Esophagus muscularis mucosa (tissue), 3 donors: ENCODE results near the gene NFIB.

Experiments used
- POLR2A ChIP-seq: fragments of 450-650 bp; IDR thresholded peaks from one replicate; pipeline ENCODE4 v1.6.1; 2017; ENCODE audit warnings: antibody characterized with exemption, moderate library complexity, mild to moderate bottlenecking, low read depth
- POLR2AphosphoS5 ChIP-seq, 2 donors: sonication (generic); formaldehyde crosslinking; IDR thresholded peaks; one replicate each; pipeline ENCODE4 v1.6.1; 2017; ENCODE audit warnings: antibody characterized with exemption in 2 of 2
- TF ChIP-seq, protein P1 (sequence below), 3 experiments: fragments of 200-600 bp in 2 of 3; fragments of 450-650 bp in 1 of 3; sonication (generic) in 2 of 3; IDR thresholded peaks; one replicate each; pipeline ENCODE4 v1.5.1; 2017 to 2019; ENCODE audit warnings: antibody characterized with exemption in 3 of 3, mild to moderate bottlenecking in 2 of 3, moderate library complexity in 1 of 3

DNA sequence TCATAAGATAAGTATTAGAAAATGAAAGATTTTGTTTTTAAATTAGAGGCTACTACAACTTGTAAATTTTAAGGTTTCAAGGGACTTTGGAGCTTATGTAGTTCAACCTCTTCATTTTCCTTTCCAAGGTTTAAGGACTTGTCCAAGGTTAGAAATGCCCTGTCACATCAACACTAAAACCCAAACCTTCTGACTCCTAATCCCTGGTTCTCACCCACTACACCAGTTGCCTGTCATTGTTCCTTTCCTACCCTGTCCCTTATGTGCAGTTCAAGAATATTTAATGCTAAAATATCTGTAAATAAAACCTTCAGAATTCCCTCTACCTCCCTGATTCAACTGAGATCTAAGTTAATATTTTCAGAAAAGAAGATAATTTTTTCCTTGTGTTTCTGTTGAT, 206.4 kb downstream of the NFIB start:
- TF ChIP-seq POLR2AphosphoS5 (IDR thresholded peaks at IDR 0.05) (no peak), POLR2A (no peak)
- TF ChIP-seq, protein P1, sequence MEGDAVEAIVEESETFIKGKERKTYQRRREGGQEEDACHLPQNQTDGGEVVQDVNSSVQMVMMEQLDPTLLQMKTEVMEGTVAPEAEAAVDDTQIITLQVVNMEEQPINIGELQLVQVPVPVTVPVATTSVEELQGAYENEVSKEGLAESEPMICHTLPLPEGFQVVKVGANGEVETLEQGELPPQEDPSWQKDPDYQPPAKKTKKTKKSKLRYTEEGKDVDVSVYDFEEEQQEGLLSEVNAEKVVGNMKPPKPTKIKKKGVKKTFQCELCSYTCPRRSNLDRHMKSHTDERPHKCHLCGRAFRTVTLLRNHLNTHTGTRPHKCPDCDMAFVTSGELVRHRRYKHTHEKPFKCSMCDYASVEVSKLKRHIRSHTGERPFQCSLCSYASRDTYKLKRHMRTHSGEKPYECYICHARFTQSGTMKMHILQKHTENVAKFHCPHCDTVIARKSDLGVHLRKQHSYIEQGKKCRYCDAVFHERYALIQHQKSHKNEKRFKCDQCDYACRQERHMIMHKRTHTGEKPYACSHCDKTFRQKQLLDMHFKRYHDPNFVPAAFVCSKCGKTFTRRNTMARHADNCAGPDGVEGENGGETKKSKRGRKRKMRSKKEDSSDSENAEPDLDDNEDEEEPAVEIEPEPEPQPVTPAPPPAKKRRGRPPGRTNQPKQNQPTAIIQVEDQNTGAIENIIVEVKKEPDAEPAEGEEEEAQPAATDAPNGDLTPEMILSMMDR (IDR thresholded peaks at IDR 0.05), result no peak
